Mucosa of rectum (tissue), 2 donors: ENCODE data around the gene NT5DC3.

Experiments used
- H3K27ac ChIP-seq, 2 donors: one replicate each; pipeline ENCODE4 v1.7.0; 2013; ENCODE audit warnings: inconsistent platforms in 2 of 2, low read depth in 2 of 2, low read length in 2 of 2
- H3K27me3 ChIP-seq, 2 donors: one replicate each; pipeline ENCODE4 v1.7.0; 2013; ENCODE audit warnings: low read length in 2 of 2; ENCODE audit not compliant: control insufficient read depth in 2 of 2, insufficient read depth in 2 of 2
- H3K36me3 ChIP-seq, 2 donors: one replicate each; pipeline ENCODE4 v1.7.0; 2013; ENCODE audit warnings: low read length in 2 of 2; ENCODE audit not compliant: control insufficient read depth in 2 of 2, insufficient read depth in 2 of 2
- H3K4me1 ChIP-seq, 2 donors: one replicate each; pipeline ENCODE4 v1.7.0; 2013; ENCODE audit warnings: low read length in 2 of 2, mild to moderate bottlenecking in 1 of 2; ENCODE audit not compliant: control insufficient read depth in 2 of 2, insufficient read depth in 2 of 2
- H3K4me3 ChIP-seq, 2 donors: one replicate each; pipeline ENCODE4 v1.7.0; 2013; ENCODE audit warnings: low read length in 2 of 2
- H3K9ac ChIP-seq, 2 donors: one replicate each; pipeline ENCODE4 v1.7.0; 2013; ENCODE audit warnings: low read length in 2 of 2, low read depth in 1 of 2, mild to moderate bottlenecking in 1 of 2
- H3K9me3 ChIP-seq, 2 donors: one replicate each; pipeline ENCODE4 v1.7.0; 2013; ENCODE audit warnings: low read length in 2 of 2; ENCODE audit not compliant: control insufficient read depth in 2 of 2
- donor health status: healthy.
- donor health status: Normal muscosa, but diverticular disease.

Gene NT5DC3

GRCh38 chr12:103833891-103834290 is 7.1 kb downstream of the NT5DC3 start:
- peaks cover 0 to 4% of the 10 kb centered on the region in 2 donors for H3K4me1 ChIP-seq
- H3K27ac ChIP-seq, result no peak overlapping the region
- no peak overlapping the region for H3K4me3 ChIP-seq
- H3K9ac ChIP-seq, result no peak overlapping the region
- H3K9me3 ChIP-seq, result no peaks in the 10 kb centered on the region
- H3K36me3 ChIP-seq, result no peaks in the 10 kb centered on the region
- no peaks in the 10 kb centered on the region for H3K27me3 ChIP-seq

DNA sequence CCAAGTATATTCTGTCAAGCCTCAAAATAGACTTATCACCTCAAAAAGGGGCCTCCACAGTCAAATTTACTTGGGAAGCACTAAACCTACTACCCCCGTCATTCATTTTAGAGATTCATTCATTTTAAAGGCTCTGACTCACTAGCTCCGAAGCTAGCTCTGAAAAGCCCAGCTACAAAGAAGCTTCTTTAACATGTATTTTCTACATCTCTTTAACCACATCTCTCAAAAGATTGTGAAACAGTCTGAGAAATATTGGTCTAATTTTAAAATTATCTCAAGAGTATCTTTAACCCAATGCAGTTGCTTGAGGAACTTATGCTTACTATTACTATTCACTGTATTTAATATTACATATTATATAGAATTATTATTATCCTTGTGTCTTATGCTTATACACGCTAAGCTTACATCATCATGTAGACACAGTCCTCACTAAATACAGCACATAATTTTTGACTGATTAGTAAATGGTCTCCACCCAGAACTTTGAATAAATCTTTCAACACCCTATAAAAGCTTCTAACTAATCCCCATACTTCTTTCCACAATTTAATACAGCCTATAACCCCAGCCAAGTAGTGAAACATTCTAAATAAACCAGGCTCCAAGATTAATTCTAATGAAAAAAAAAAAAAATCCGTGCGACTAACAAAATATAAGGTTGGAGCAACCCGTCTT is 7.8 kb downstream of the NT5DC3 start:
- no peak overlapping the region for H3K9ac ChIP-seq
- H3K4me3 ChIP-seq, result no peak overlapping the region
- H3K27me3 ChIP-seq, result no peaks in the 10 kb centered on the region
- H3K36me3 ChIP-seq, result no peaks in the 10 kb centered on the region
- H3K4me1 ChIP-seq, result peaks cover 0 to 3% of the 10 kb centered on the region in 2 donors
- no peak overlapping the region for H3K27ac ChIP-seq
- no peaks in the 10 kb centered on the region for H3K9me3 ChIP-seq

- Histone ChIP-seq H3K4me3 (no peak overlapping the region), H3K27ac (no peak overlapping the region), H3K4me1 (no peaks in the 10 kb centered on the region), H3K27me3 (no peaks in the 10 kb centered on the region), H3K9me3 (no peaks in the 10 kb centered on the region), H3K36me3 (no peaks in the 10 kb centered on the region), H3K9ac (no peak overlapping the region)
Measured at GRCh38 chr12:103832048-103832997, 8.7 kb downstream of the NT5DC3 start.

GRCh38 chr12:103830730-103831320 is 10.2 kb downstream of the NT5DC3 start:
- Histone ChIP-seq H3K9me3 (no peaks in the 10 kb centered on the region), H3K27ac (no peak overlapping the region), H3K4me1 (no peaks in the 10 kb centered on the region), H3K9ac (no peak overlapping the region), H3K36me3 (no peaks in the 10 kb centered on the region), H3K4me3 (no peak overlapping the region), H3K27me3 (no peaks in the 10 kb centered on the region)

GRCh38 chr12:103830025-103830725 is 10.9 kb downstream of the NT5DC3 start:
- Histone ChIP-seq H3K4me3 (no peak overlapping the region), H3K4me1 (no peaks in the 10 kb centered on the region), H3K9me3 (no peaks in the 10 kb centered on the region), H3K27me3 (no peaks in the 10 kb centered on the region), H3K27ac (no peak overlapping the region), H3K9ac (no peak overlapping the region), H3K36me3 (no peaks in the 10 kb centered on the region)

DNA sequence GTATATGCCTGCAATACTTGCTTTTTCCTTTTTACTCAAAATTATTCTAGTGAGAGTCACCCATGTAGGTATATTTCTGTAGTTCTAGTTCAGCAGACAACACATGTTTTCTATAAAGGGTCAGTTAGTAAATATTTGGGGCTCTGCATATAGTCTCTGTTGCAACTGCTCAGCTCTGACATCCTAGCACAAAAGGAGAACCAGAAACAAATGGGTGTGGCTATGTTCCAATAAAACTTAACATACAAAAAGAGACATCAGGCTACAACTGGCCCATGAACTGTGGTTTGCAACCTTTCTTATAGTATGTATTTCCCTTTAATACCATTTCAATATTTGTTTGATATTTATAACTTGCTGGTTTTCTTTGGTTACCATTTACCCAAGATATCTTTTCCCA is 11.9 kb downstream of the NT5DC3 start:
- Histone ChIP-seq H3K27ac (no peak overlapping the region), H3K4me1 (no peaks in the 10 kb centered on the region)

GRCh38 chr12:103827911-103828391 is 13.1 kb downstream of the NT5DC3 start:
- Histone ChIP-seq H3K9ac (no peak overlapping the region), H3K27me3 (no peaks in the 10 kb centered on the region), H3K9me3 (no peaks in the 10 kb centered on the region), H3K27ac (no peak overlapping the region), H3K36me3 (no peaks in the 10 kb centered on the region), H3K4me1 (no peaks in the 10 kb centered on the region), H3K4me3 (no peak overlapping the region)

More for the DNA sequence above, 11.9 kb downstream of the NT5DC3 start:
- no peaks in the 10 kb centered on the region for H3K9me3 ChIP-seq
- H3K9ac ChIP-seq, result no peak overlapping the region
- H3K36me3 ChIP-seq, result no peaks in the 10 kb centered on the region
- H3K27me3 ChIP-seq, result no peaks in the 10 kb centered on the region
- H3K4me3 ChIP-seq, result no peak overlapping the region

- H3K27ac ChIP-seq, result no peak overlapping the region
- peaks cover 0 to 3% of the 10 kb centered on the region in 2 donors for H3K36me3 ChIP-seq
- H3K4me1 ChIP-seq, result no peaks in the 10 kb centered on the region
- H3K9me3 ChIP-seq, result peaks cover 0 to 3% of the 10 kb centered on the region in 2 donors
- H3K4me3 ChIP-seq, result no peak overlapping the region
- H3K9ac ChIP-seq, result no peak overlapping the region
- H3K27me3 ChIP-seq, result no peaks in the 10 kb centered on the region
Measured at GRCh38 chr12:103824845-103825244, 16.2 kb downstream of the NT5DC3 start.

- Histone ChIP-seq H3K4me1 (no peaks in the 10 kb centered on the region), H3K4me3 (no peak overlapping the region), H3K27ac (no peak overlapping the region), H3K27me3 (no peaks in the 10 kb centered on the region), H3K9ac (no peak overlapping the region), H3K9me3 (peaks cover 0 to 3% of the 10 kb centered on the region in 2 donors), H3K36me3 (peaks cover 0 to 3% of the 10 kb centered on the region in 2 donors)
Measured at GRCh38 chr12:103824290-103824689, 16.7 kb downstream of the NT5DC3 start.
